OCI-M2 (cell line): Measurements from ENCODE around the gene GPR35.

ENCODE experiments used
- DNase-seq: peaks from one replicate; lab custom pipeline; 2025; ENCODE audit not compliant: unreplicated experiment; lab: John Stamatoyannopoulos, UW

The GPR35 gene

DNA sequence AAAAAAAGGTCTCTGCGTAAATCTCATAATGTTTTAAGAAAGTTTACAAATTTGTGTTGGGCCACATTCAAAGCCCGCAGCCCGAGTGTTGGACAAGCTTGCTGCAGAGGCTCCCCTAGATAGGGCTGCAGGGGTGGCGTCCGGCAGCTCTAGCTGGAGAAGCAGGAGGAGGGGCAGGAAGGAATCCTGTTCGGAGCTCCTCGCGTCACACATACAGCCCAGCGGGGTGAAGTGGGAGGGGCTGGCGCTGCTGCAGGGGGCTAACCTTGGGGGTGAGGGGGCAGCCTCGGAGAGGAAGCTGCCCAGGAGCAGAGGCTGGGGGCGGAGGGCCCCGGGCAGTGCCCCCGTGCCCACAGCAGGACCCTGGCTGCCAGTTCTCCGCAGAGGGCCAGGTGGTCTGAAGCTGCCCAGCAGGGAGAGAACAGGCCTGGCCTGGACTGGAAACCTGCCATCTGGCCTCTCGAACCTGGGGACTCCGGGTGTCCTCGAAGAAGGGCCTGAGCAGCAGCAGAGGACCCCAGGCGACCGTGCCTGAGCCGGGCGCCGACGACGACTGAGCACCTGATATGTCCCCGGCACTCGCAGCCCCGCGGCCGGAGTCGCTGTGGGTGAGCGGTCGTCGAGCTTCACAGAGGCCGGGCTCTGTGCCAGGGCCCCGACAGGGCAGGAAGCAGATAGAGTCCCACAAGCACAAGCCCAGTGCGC lies 2.6 kb upstream of the GPR35 start:
- DNase-seq = no peak

DNA sequence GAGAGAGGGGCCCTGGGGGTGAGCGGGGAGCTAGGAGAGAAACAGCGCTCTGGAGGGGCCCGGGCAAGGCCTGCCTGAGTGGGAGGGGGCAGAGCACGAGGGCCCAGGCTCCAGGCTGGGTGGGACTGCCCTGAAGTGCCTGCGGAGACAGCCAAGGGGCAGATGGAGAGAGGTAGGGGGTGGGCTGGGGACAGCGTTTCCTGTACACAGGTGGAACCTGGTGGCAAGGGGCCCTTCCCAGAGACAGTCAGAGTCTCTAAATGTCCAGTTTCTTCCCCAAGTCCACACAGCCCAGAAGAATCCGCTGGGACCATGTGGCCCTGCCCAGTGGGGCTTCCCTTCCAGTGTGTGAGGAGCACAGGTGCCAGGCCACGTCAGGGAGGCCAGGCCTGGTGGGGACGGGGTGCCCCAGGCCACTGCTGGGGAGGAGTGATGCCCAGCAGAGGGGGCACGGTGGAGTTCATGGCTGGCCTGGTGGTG lies 1.7 kb upstream of the GPR35 start:
- no peak for DNase-seq

DNA sequence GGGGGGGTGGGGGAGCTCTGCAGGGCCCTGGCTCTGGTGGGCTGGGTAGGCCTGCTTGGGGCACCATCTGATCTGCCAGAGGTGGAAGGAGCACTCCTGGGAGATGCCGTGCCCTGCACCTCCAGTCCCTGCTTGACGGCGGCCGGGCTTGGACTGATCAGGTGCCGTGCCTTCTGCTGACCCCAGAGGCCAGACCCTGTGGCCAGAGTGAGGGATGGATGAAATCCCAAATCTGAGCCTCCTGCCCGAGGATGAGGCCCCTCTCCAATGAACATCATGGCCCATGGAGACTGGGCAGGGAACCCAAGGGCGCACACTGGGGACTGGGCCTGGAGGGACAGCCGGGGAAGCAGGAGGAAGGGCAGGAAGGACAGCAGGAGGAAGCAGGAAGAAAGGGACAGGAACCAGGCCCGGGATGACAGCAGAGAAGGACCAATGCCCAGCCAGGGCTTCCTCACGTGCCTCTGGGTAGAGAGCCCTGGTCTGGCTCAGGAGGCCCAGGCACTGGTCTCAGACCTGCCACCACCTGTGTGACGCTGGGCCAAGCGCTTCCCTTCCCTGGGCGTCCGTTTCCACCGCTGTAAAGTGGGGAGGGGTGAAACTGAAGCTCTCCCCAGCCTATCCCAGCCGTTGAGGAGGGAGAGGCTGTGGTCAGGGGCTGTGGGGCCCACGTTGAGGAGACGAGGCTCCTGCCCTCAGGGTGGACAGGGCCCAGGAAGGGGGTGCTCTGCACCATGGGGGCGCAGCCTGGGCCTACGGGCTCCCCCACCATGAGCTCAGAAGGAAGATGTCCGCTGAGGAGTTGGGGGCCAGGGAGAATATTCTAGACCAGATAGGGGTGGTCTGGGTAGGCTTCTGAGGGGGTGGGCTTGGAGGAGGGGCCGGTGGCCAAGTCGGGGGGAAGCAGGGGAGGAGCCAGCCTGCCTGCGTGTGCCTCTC lies 1.0 kb upstream of the GPR35 start:
- no peak for DNase-seq

DNA sequence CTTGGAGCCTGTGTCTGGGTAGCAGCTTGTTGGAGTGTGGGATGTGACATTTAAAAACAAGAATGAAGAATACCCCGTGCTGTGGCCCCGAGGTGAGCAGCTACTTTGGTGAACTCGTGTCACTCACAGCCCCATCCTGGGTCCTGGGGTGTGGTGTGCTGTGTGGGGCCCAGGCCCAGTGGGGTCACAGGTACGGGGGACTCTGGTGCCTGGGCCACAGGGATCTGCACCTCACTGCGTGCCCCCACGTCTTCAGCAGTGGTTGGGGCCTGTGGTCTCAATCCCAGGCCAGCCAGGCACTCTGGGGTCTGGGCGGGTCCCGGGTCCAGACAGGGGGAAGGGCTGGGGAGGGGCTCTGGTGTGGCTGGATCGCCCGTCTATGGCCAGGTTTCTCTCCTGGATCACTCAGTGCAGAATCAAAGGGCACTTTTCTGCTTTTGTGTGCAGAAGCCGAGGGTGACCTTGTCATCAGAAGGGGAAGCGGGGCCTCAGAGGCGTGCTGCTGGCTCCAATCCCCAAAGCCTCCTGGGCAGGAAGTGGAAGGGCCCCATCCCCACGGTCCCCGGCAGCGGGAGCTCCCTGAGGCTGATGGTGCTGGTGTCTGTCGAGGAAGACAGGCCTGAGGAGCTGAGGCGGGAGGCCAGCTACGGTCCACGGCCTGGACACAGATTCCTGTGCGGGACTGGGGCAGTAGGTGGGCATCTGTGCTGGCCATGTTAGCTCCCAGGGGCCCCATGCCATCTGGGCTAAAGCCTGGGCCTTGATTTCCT lies 1.4 kb downstream of the GPR35 start:
- DNase-seq = no peak

DNA sequence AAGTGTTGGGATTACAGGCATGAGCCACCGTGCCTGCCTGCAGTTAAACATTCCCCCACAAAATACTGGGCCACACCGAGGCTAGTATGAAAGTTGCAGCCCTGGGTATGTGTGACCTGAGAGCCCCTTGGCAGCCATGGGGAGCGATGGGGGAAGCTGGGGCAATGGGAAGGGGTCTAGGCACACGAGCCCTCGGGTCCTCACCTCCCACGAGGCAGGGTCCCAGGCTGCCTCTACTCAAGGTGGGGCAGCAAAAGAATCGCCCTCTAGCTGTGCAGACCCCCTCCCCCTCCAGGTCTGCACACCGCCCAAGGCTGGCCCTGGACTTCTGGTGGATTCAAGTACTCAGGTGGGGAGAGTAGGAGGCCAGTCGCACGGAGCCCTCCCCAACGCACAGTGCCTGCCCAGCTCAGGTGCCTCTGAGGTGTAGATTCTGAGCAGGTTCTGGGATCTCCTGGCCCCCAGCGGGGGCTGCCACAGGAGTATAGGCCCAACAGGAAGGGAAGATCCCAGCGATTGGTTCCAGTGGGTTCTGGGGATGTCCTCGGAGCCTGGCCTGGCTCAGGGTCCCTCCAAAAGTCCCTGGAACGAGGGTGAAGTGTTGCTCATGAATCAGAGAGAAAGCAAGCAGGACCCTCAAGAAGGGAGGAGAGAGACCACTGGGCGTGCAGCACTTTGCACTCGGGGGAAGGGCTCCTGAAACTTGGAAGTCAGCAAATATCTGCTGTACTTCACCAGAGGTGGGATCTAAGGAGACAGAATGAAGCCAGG lies 2.6 kb downstream of the GPR35 start:
- DNase-seq = no peak

DNA sequence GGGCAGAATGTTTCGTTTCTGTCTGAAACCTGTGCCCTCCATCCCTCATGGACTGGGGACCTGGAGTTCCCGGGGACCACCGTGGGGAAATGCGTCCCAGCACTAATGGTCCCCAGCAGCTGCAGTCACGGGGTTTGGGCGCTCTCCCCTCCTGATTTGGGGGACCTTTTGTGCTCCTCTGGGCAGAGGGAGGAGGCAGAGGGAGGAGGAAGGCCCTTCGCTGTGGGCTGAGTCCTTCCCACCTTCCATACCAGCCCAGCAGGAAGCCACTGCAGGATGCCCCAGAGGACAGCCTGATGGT lies 3.2 kb downstream of the GPR35 start:
- DNase-seq = no peak

DNA sequence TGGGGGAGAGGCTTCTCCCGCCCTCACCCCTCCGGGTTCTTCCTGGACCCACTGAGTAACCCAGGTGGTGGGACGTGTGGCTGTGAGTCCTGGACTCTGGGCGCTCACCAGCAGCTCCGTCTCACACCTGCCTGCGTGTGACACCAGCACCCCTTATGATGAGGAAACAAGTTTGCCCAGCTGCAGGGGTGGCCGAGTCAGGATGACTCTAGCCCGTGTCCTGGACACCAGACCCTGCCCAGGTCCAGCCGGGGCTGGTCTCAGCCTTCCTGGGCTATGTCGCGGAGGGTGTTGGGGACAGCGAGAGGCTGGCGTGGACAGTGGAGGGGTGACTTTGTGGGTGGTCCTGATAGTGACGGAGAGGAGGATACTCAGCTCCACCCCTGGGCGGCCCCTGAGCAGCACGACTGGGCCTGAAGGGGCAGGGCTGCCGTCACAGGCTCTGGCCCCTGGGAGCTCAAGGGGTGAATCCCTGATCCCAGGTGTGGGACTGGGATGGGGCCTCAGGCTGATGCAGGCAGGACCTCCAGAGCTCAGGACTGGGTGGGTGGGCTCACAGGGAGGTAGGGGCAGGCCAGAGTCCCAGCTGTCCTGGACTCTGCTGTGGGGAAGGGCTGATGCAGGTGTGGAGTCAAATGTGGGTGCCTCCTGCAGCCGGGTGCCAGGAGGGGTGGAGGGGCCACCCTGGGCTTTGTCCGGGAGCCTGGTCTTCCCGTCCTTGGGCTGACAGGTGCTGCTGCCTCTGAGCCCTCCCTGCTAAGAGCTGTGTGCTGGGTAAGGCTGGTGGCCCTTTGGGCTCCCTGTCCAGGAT lies 3.7 kb downstream of the GPR35 start:
- DNase-seq = no peak

DNA sequence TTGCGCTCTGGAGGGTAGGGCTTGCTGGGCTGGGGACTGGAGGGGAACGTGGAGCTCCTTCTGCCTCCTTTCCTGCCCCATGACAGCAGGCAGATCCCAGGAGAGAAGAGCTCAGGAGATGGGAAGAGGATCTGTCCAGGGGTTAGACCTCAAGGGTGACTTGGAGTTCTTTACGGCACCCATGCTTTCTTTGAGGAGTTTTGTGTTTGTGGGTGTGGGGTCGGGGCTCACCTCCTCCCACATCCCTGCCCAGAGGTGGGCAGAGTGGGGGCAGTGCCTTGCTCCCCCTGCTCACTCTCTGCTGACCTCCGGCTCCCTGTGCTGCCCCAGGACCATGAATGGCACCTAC lies 4.3 kb downstream of the GPR35 start:
- no peak for DNase-seq

DNA sequence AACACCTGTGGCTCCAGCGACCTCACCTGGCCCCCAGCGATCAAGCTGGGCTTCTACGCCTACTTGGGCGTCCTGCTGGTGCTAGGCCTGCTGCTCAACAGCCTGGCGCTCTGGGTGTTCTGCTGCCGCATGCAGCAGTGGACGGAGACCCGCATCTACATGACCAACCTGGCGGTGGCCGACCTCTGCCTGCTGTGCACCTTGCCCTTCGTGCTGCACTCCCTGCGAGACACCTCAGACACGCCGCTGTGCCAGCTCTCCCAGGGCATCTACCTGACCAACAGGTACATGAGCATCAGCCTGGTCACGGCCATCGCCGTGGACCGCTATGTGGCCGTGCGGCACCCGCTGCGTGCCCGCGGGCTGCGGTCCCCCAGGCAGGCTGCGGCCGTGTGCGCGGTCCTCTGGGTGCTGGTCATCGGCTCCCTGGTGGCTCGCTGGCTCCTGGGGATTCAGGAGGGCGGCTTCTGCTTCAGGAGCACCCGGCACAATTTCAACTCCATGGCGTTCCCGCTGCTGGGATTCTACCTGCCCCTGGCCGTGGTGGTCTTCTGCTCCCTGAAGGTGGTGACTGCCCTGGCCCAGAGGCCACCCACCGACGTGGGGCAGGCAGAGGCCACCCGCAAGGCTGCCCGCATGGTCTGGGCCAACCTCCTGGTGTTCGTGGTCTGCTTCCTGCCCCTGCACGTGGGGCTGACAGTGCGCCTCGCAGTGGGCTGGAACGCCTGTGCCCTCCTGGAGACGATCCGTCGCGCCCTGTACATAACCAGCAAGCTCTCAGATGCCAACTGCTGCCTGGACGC lies 4.9 kb downstream of the GPR35 start:
- DNase-seq = no peak

DNA sequence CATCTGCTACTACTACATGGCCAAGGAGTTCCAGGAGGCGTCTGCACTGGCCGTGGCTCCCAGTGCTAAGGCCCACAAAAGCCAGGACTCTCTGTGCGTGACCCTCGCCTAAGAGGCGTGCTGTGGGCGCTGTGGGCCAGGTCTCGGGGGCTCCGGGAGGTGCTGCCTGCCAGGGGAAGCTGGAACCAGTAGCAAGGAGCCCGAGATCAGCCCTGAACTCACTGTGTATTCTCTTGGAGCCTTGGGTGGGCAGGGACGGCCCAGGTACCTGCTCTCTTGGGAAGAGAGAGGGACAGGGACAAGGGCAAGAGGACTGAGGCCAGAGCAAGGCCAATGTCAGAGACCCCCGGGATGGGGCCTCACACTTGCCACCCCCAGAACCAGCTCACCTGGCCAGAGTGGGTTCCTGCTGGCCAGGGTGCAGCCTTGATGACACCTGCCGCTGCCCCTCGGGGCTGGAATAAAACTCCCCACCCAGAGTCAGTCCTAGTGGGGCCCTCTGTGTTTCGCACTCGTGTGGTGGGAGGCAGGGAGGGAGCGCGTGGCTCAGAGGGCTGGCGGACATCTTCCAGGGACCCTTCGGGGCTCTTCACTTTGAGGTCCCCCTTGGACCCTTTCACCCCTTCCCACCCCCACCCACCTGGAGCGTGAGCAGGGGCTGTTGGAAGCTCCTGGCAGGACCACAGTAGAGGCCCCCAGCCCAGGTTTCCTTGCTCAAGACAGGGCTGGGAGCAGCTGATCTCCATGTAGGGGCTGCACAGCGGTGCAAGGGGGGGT lies 5.7 kb downstream of the GPR35 start:
- no peak for DNase-seq

DNA sequence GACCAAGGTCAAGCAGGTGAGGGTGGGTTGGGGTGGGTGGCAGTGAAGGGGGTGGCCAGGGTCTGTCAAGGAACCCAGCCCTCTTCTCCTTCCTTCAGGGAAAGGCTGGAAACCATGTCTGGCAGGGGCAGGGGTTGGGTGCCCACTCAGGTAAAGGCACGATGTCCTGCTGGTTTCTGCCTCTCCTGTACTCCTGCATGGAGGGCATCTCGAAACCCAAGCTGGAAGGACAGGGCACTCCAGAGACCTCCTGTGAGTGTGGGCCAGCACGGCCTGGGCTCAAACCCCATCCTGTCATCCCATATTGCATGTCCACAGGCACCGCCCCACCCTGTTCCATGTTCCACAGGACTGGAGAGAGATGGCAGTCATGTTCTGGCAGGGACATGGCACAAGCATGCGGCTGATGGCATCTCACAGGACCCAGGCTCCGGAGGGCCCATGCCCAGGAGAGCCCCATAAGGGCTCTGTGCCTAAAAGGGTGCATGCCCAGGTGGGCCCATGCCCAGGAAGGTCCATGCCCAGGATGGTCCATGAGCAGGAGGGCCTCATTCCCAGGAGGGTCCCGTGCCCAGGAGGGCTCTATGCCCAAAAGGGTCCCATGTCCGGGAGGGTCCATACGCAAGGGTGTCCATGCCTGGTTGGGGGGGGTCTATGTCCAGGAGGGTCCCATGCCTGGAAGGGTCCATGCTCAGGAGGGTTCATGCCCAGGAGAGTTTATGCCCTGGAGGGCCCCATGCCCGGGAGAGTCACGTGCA lies 6.4 kb downstream of the GPR35 start:
- DNase-seq = no peak

DNA sequence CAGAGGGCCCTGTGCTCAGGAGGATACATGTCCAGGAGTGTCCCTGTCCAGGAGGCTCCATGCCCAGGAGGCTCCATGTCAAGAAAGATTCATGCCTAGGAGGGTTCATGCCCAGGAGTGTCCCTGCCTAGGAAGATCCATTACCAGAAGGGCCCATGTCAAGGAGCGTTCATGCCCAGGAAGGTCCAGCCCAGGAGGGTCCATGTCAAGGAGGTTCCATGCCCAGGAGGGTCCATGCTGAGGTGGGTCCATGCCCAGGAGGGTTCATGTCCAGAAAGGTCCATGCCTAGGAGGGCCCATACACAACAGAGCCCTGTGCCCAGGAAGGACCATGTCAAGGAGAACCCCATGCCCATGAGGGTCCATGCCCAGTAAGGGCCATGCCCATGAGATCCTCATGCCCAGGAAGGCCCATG lies 7.0 kb downstream of the GPR35 start:
- no peak for DNase-seq

DNA sequence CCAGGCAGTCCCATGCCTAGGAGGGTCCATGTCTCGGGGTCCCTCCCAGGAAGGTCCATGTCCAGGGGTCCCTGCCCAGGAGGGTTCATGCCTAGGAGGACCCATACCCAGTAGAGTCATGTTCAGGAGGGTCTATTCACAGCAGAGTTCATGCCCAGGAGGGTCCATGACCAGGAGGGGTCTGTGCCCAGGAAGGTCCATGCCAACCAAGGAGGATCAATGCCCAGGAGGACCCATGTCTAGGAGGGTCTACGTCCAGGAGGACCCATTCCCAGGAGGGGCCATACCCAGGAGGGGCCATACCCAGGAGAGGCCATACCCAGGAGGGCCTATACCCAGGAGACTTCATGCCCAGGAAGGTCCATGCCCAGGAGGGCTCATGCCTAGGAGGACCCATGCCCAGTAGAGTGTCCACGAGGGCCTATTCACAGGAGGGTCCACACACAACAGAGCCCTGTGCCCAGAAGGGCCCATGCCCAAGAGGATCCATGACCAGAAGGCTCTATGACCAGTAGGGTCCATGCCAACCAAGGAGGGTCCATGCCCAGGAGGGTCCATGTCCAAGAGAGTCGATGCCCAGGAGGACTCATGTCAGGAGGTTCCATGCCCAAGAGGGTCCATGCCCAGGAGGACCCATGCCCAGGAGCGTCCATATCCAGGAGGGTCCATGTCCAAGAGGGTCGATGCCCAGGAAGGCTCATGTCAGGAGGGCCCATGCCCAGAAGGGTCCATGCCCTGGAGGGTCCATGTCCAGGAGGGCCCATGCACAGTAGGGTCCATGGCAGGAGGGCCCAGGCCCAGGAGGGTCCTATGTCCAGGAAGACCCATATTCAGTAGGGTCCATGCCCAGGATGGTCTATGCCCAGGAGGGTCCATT lies 10.1 kb downstream of the GPR35 start:
- DNase-seq = no peak

DNA sequence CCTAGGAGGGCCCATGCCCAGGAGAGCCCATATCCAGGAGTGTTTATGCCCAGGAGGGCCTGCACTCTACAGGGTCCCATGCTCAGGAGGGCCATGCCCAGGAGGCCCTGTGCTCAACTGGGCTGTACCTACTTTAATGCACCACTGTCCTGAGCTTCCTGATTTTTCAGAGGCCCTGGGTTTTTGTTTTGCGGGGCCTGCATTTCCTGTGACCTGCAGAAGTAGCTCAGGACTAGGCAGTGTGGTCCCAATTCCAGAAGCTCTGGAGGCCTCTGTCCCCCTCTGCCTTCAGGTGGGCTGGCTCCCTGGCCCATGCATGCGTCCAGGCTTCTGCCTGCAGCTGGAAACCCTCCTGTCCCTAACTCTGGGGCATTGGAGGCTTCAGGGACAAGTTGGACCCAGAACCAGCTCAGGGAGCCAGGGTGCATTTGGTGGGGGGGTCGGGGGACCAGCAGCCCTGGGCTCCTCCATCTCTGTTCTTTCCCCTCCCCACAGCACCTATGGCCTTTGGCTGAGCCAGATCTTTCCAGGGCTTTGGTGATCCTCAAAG lies 10.8 kb downstream of the GPR35 start:
- no peak for DNase-seq

DNA sequence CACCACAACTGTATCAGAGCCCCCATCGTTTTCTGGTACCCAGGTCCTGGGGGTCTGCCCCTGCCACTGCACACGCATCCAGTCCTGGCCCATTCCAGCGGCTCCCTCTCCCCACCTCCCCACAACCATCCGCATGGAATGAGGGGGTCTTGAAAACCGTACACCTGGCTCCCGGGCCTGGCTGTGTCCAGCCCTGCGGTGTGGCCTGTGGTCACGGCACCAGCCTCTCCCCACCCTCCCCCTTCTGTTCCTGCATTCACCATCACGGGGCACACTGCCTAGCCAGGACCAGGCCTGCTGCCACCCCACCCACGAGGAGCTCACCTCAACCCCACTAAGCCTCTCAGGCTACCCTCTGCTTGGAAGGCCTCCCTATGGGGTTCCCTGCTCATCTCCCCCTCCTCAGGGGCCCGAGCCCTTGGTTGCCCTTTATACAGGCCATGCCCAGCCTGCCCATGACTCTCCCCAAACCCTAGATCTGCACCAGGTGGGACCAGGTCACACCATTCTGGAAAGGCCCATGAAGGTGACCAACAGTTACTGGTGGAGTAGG lies 11.4 kb downstream of the GPR35 start:
- no peak for DNase-seq
